ENCODE results near the gene BRINP3.

DNA sequence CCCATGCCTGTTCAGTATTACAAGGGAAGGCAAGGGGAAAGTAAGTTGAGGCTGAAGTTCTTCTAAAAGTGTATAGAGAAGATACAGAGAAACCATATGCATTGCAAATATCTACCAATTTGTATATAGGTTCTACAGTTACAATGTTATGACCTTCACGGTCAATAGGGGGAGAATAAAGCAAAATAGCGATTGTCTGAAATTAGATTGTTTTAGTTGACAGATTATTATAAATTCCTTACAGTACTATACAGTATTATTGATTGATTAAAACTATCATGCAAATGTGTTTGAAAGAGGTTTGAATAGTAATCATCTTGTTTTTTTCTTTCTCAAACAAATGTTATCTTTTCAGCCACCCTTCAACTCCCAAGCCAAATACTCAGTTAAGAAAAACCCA, 13.7 kb upstream of the BRINP3 start:
- TF ChIP-seq, protein P1, sequence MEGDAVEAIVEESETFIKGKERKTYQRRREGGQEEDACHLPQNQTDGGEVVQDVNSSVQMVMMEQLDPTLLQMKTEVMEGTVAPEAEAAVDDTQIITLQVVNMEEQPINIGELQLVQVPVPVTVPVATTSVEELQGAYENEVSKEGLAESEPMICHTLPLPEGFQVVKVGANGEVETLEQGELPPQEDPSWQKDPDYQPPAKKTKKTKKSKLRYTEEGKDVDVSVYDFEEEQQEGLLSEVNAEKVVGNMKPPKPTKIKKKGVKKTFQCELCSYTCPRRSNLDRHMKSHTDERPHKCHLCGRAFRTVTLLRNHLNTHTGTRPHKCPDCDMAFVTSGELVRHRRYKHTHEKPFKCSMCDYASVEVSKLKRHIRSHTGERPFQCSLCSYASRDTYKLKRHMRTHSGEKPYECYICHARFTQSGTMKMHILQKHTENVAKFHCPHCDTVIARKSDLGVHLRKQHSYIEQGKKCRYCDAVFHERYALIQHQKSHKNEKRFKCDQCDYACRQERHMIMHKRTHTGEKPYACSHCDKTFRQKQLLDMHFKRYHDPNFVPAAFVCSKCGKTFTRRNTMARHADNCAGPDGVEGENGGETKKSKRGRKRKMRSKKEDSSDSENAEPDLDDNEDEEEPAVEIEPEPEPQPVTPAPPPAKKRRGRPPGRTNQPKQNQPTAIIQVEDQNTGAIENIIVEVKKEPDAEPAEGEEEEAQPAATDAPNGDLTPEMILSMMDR (IDR thresholded peaks at IDR 0.05; ENCODE audit: insufficient read depth, low read length, poor library complexity, severe bottlenecking): no peak
- no peak for TF ChIP-seq EZH2phosphoT487 (conservative IDR thresholded peaks at IDR 0.05; ENCODE audit: low read length)

Measured in SU-DHL-6 (cell line).